GM12878 (cell line): ENCODE measurements around the gene KRT72. TPM values are rescaled to one million over a fixed set of nuclear protein-coding genes. Genes with fewer than 3 reads are reported as not detected.

Experiments
- ATAC-seq: fragments of 200-7000 bp; cut with Tn5 transposase; 3 replicates; pipeline ENCODE4 v1.9.1; 2020; ENCODE audit warnings: mild to moderate bottlenecking, moderate library complexity
- BruUV-seq: library from RNA; stranded (reverse); fragments of 400-500 nt; replicated peaks from 2 replicates; lab custom pipeline; 2021; lab: Mats Ljungman, UMichigan
- CTCF ChIA-PET: fragments of 300-600 bp; sonication (Branson Sonifier 250); formaldehyde crosslinking; extraction: SDS; loops from one replicate; lab custom pipeline; 2021; ENCODE audit warnings: inconsistent platforms; lab: Yijun Ruan, JAX
- POLR2A ChIA-PET: fragments of 350-600 bp; formaldehyde crosslinking; extraction: SDS; loops from one replicate; lab custom pipeline; 2021; ENCODE audit warnings: inconsistent platforms; lab: Charles Lee
- RAD21 ChIA-PET: fragments of 300-600 bp; sonication (Branson Sonifier 250); formaldehyde crosslinking; loops from one replicate; lab custom pipeline; 2023; ENCODE audit warnings: antibody characterized with exemption; ENCODE audit not compliant: unreplicated experiment; lab: Charles Lee
- SMC1A ChIA-PET: fragments of 300-600 bp; sonication (Branson Sonifier 250); formaldehyde crosslinking; loops from one replicate; lab custom pipeline; 2023; ENCODE audit not compliant: unreplicated experiment, uncharacterized antibody; lab: Charles Lee
- DNase-seq: peaks from one replicate; pipeline ENCODE4 v3.0.0-alpha.2; 2011; ENCODE audit warnings: low read depth, low spot score
- FAIRE-seq: peaks from 3 replicates; lab custom pipeline; 2011; peaks lifted over from hg19 to GRCh38; lab: Jason Lieb, UNC
- H2AFZ ChIP-seq: 2 replicates; pipeline ENCODE4 v1.6.0; 2011; ENCODE audit warnings: low read depth, low read length, control low read depth; ENCODE audit not compliant: control insufficient read depth
- H3K27ac ChIP-seq: 2 replicates; pipeline ENCODE4 v1.5.1; 2011; ENCODE audit warnings: control low read depth; ENCODE audit not compliant: control insufficient read depth, insufficient read depth
- H3K27me3 ChIP-seq, 2 experiments: replicated peaks in 1 of 2; 2 replicates each; pipeline versions ENCODE4 v1.6.0 to v1.6.1; 2011; ENCODE audit warnings: low read length in 1 of 2; ENCODE audit not compliant: control insufficient read depth in 2 of 2, insufficient read depth in 2 of 2
- H3K36me3 ChIP-seq, 2 experiments: 2 replicates each; pipeline ENCODE4 v1.5.1; 2011; ENCODE audit warnings: low read length in 1 of 2; ENCODE audit not compliant: control insufficient read depth in 2 of 2, insufficient read depth in 2 of 2
- H3K4me1 ChIP-seq: 2 replicates; pipeline ENCODE4 v1.6.1; 2011; ENCODE audit warnings: mild to moderate bottlenecking, low read length, moderate library complexity, mixed read lengths; ENCODE audit not compliant: control insufficient read depth, insufficient read depth
- H3K4me2 ChIP-seq: 2 replicates; pipeline ENCODE4 v1.6.0; 2011; ENCODE audit warnings: control low read depth; ENCODE audit not compliant: control insufficient read depth, insufficient read depth
- H3K4me3 ChIP-seq: fragments of 200-600 bp; sonication (generic); 2 replicates; pipeline ENCODE4 v1.5.1; 2016
- H3K79me2 ChIP-seq: 2 replicates; pipeline ENCODE4 v1.6.0; 2011; ENCODE audit warnings: low read length; ENCODE audit not compliant: control insufficient read depth, insufficient read depth
- H3K9ac ChIP-seq: 2 replicates; pipeline ENCODE4 v1.8.0; 2011; ENCODE audit warnings: low read length, control low read depth, mixed read lengths; ENCODE audit not compliant: control insufficient read depth, insufficient read depth
- H3K9me3 ChIP-seq: replicated peaks from 3 replicates; pipeline ENCODE4 v1.5.1; 2011; ENCODE audit warnings: mild to moderate bottlenecking, low read length; ENCODE audit not compliant: control insufficient read depth, insufficient read depth
- H4K20me1 ChIP-seq: 2 replicates; pipeline ENCODE4 v1.6.0; 2011; ENCODE audit not compliant: control insufficient read depth, insufficient read depth
- BCL3 ChIP-seq: IDR thresholded peaks from 2 replicates; pipeline ENCODE4 v1.6.1; 2011; ENCODE audit warnings: borderline replicate concordance, low read depth, mild to moderate bottlenecking, moderate library complexity, low read length; ENCODE audit not compliant: insufficient read depth, poor library complexity, severe bottlenecking
- CBFB ChIP-seq: IDR thresholded peaks from 2 replicates; pipeline ENCODE4 v1.6.1; 2016; ENCODE audit warnings: antibody characterized with exemption, low read depth
- ELK1 ChIP-seq: IDR thresholded peaks from 2 replicates; pipeline ENCODE4 v1.6.1; 2012; ENCODE audit warnings: low read depth, low read length, improper control_type of control experiment
- MTA2 ChIP-seq: fragments of 450-650 bp; IDR thresholded peaks from 2 replicates; pipeline ENCODE4 v1.6.1; 2016; ENCODE audit warnings: low read depth, mild to moderate bottlenecking, moderate library complexity
- RCOR1 ChIP-seq: conservative IDR thresholded peaks from 2 replicates; pipeline ENCODE4 v1.6.1; 2012; ENCODE audit warnings: low read depth, low read length, improper control_type of control experiment
- TCF7 ChIP-seq: IDR thresholded peaks from 2 replicates; pipeline ENCODE4 v1.6.1; 2014; ENCODE audit warnings: antibody characterized with exemption, borderline replicate concordance
- ZNF207 ChIP-seq: fragments of 450-650 bp; IDR thresholded peaks from 2 replicates; pipeline ENCODE4 v1.6.1; 2014; ENCODE audit warnings: antibody characterized with exemption, mild to moderate bottlenecking, borderline replicate concordance
- WGBS: methylation state at CpG from one replicate; pipeline ENCODE4 v1.1.6; 2016; ENCODE audit warnings: low lambda C conversion rate; ENCODE audit not compliant: insufficient replicate concordance, insufficient coverage; ENCODE audit errors: missing lambda C conversion rate; 5-methylcytosine and 5-hydroxymethylcytosine counted together
- in situ Hi-C: fragments of 300-500 bp; cut with MboI; formaldehyde crosslinking; loops from 9 replicates; pipeline ENCODE4 v1.14.3; 2018; ENCODE audit warnings: mixed read lengths
- intact Hi-C: fragments of 100-400 bp; cut with micrococcal nuclease; formaldehyde crosslinking; loops from one replicate; pipeline ENCODE4 v1.14.2; 2022; ENCODE audit not compliant: unreplicated experiment
- polyA plus RNA-seq, 11 experiments: library from polyadenylated mRNA; depleted of rRNA in 4 of 11; unstranded in 6 of 11; stranded (reverse) in 5 of 11; fragments of >200 nt; fragmentation: Nextera tagmentation in 4 of 11; fragmentation: Illumina TruSeq in 1 of 11; extraction: Ambion mirVana in 4 of 11; extraction: Trizol in 1 of 11; gene quantifications; 1 replicate in 1 of 11; 2 replicates in 10 of 11; pipeline versions ENCODE4 v1.2.1 to v1.2.3, GENCODE V29; 2011 to 2016; ENCODE audit warnings: inconsistent platforms in 2 of 11, missing spikeins in 2 of 11, low read depth in 1 of 11
- total RNA-seq, 4 experiments: library from RNA; depleted of rRNA in 3 of 4; stranded (reverse); fragments of >200 nt in 3 of 4; fragmentation: Illumina TruSeq in 1 of 4; extraction: Trizol in 1 of 4; gene quantifications; 2 replicates each; pipeline versions ENCODE4 v1.2.1 to v1.2.3, GENCODE V29; 2013 to 2021

The KRT72 gene
- total and polyA plus RNA-seq, 10 of the 15 experiments (the other 5 are each of a cell fraction or from before 2014, with no cell fraction given) = not detected

DNA sequence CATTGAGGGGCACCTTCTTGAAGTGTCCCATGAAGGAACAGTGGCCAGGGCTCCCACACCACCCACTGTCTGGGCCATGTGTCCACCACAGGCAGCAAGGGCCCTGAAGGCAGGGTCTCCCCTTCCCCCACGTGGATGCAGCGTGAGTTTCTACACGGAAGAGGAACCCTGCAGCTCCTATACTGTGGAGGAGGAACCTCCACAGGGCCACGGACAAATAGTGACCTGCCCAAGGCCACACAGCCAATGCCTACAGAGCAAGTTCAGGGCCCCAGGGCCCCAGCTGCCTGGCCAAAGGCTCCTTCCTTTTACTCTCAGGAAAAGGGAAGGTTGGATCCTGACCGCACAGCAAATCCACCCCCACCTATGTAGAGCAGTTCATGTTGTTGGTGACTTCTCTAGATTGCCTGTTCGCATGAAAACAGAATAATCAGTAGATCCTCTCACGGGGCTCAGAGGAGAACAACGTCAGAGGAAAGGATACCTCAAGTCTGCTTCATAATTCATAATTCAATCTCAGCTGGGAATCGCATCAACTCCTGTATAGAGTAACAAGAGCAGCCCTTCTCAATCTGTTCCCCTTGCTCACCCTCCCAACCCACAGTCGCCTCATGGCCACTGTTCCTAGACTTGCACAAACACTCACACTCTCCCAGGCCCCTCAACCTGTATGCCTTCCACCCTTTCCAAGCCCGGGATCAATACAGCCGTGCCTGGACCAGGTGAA lies 28.2 kb upstream of the KRT72 start:
- BruUV-seq = no TSS peak
- H3K27ac ChIP-seq = no peak overlapping the region

More for the DNA sequence above, 28.2 kb upstream of the KRT72 start:
- ChIA-PET POLR2A (no interaction called here), RAD21 (no interaction called here), CTCF (interaction anchor here (0.6 kb wide), 1 partner anchor 241 kb away, joined by 3 read pairs; no protein-coding TSS in a partner anchor), SMC1A (no interaction called here)
- ATAC-seq (no peak), FAIRE-seq (no peak), DNase-seq (no peak)
- peaks cover 0 to 2% of the 10 kb centered on the region in 2 experiments; a peak in 2 of 4 replicates for H3K27me3 ChIP-seq
- intact Hi-C loops = no loop called here
- TF ChIP-seq TCF7 (no peak), RCOR1 (no peak), CBFB (no peak), ZNF207 (no peak), BCL3 (no peak), ELK1 (no peak), MTA2 (no peak)
- H3K4me3 ChIP-seq = no peak overlapping the region
- H3K36me3 ChIP-seq = no peaks in the 10 kb centered on the region
- no peaks in the 10 kb centered on the region for H4K20me1 ChIP-seq
- H3K79me2 ChIP-seq = no peaks in the 10 kb centered on the region
- H3K9me3 ChIP-seq = no peaks in the 10 kb centered on the region
- no peaks in the 10 kb centered on the region for H3K4me1 ChIP-seq
- H3K9ac ChIP-seq = no peak overlapping the region
- 12% methylated on average over 12 of the region's 12 CpGs for WGBS
- H3K4me2 ChIP-seq = no peak overlapping the region
- in situ Hi-C loops = no loop called here
- no peak overlapping the region for H2AFZ ChIP-seq
